Activated T-cell treated with anti-CD3 and anti-CD28 coated beads for 48 hours (primary cell): ENCODE measurements around the gene PPP2R2B.
A peak's percentile ranks its signal among the peaks of the same experiment; 100 is the strongest.
"Not testable (repeated sequence)": the region's sequence is repeated elsewhere in the genome, so short reads cannot be mapped to it uniquely, and the experiment has no call there.

Experiments
- DNase-seq: peaks from one replicate; pipeline ENCODE4 v3.0.0-alpha.2; 2020; ENCODE audit warnings: low read depth

Gene PPP2R2B

DNA sequence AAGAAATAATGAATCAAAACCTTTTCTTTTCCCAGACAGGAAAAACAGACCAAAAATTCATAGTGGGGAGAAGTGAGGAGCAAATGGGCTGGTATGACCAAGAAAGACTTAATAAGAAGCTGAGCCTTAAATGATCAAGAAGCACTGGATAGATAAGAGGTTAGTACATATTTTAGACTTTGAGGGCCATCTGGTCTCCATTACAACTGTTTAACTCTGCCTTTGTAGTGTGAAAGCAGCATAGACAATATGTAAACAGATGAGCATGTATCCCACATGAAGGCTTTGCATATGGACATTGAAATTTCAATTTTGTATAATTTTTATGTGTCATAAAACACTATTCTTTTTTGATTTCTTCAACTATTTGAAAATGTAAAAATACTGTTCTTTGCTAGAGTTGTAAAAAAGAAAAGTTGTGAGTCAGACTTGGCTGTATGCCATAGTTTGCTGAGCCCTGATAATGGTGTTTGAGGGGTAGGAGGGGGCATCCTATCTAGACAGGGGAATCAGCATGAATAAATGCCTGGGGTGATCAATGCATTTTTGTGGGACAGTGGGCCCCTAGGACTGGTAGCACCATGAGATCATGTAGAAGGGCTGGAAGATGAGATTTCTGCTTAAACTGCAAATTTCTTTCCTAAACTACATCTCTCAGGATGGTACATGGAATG, 270.8 kb downstream of the PPP2R2B start:
- DNase-seq = no peak

DNA sequence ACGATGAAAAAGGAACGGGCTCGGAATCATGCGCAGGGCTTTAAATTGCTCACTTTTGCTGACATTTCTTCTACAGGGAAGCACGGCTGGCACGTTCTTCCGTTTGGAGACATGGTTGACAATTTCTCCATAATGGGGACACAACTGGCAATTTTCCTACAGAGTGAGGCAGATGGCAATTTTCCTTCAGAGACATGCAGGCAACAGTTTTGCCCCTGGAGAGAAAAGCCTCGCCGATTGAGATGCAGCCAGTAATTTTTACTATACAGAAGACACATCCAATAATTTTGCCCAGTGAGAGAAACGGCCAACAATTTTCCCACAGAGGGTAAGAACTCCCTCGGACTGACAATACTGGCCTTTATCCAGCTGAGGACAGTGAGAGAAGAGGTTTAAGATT, 271.7 kb downstream of the PPP2R2B start:
- DNase-seq = no peak

DNA sequence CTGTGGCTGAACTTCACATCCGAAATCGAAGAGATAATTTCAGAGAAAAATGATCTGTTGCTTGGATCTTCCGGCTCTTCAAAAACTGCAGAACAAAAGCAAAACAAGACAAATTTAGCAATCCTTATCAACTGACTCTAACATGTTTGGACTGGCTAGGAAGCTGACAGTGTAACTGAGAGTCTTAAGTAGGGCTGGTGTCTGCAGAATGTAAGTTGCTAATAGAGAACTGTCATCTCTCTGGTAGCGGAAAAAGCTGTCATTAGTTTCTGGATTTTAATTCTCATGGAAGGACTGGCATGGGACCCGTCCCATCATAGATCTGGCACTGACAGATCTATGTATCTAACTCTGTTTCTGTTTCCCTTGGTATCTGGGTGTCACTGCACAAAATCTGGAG, 278.2 kb downstream of the PPP2R2B start:
- DNase-seq = no peak

DNA sequence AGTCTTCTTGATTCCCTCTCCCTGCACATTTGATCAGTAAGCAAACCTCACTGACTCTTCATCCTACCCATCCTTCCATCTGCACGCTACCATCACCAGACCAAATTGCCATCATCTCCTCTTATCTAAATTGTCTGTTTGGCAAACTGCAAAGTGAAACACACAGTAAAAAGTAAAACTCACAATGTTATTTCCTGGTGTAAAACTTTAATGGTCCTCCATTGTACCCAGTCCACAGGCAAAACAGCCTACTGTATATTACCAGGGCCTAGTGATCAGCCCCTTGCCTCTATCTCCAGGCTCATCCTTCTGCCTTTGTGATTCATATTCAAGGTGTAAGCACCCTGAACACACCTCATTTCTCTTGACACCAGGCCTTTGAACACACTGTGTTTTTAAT, 279.3 kb downstream of the PPP2R2B start:
- DNase-seq = no peak

DNA sequence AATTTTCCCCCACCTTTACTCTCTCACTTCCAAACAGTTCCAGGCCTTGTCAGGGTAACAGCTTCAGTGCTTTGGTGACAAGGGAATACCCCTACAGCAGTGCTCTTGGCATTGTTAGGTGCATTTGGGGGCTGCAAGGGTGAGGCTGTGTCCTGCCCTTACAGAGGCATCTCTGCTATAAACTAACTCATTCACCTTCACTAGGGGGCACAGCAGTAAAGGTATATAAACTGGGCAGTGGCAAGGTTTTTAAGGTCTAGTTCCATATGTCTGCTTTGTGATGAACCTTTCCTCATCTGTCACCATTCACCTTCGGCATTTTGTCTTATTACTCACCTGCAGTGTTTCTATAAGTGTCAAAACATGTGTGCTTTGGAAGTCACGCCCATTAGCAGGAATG, 283.5 kb downstream of the PPP2R2B start:
- no peak for DNase-seq

DNA sequence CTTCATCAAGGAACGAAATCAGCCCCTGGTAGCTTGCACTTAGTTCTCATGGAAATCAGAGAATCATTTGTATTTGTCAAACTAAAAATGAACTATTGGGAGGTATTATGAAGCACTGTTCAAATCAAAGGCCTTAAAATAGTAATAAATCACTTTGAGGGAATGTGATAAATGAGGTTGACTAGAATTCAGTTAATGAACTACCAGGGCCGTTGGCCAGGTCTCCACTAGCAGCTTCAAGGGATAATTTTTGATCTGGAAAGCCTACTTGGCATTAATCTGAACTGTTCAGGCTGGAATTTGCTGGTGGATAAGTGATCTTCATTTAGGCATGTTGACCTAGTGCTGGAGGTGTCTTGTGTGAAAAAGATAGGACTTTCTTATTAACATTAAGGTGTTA, 286.2 kb downstream of the PPP2R2B start:
- DNase-seq = no peak

DNA sequence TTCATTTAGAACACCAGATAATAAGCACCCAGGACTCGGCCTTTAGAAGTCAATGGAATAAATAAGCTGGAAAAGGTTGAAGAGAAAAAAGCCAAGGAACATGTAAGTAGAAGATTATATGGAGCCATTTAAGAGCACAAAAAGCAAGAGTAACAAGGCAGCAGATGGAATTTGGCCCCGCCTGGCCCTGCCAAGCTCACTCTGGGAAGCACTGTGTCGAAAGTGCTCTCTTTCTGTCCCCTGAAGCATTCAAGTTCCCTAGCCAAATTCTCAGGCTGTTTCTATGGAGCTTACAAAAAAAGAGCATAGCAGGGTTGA, 289.6 kb downstream of the PPP2R2B start:
- DNase-seq = no peak

DNA sequence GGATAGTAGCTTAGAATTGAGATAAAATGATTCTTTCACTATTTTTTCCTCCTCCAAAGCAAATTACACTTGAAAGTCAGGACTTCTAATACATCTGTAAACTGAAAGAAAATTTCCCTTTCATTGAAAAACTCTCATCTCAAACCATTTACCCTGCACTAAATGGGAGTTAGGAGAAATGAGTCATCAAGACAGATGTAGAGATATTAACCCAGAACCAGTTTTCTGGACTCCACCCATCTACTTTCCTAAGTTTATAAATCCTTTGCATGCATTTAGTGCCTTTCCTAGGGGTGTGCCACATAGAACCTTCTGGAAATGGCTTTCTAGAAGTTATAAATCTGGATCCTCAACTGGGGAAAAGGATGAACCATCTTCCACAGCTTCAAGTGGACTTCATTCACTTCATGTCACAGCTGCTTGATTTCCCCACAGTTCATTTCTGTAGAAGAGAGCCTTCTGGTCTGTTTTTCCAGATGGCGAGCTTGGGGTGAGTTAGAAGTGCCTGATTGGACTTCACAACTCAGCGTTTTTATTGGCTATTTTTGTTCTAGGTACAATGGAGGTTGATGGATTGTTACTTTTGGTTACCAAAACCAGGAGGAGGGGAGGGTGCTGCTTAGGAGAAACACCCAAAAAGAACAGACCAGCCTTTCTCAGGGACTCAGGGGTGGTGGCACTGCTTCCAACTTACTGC, 290.1 kb downstream of the PPP2R2B start:
- no peak for DNase-seq

DNA sequence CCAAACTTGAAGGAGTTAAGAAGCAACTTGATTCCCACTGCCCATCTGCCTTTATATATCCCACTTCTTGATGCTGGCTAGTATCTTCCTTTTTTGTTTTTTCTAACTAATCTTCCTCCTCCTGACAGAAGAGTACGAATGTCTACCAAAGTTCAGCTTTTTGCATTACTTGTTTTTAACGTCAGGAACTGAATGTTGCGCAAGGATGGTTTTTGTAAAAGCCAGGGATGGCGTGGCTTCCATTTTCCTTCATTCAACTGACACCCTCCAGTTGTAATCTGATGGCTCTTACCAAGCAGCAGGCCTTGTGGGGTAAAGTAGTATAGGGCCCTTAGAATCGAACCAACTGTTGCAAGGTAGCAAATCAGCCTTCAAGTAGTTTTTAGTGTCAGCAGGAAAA, 291.8 kb downstream of the PPP2R2B start:
- no peak for DNase-seq

DNA sequence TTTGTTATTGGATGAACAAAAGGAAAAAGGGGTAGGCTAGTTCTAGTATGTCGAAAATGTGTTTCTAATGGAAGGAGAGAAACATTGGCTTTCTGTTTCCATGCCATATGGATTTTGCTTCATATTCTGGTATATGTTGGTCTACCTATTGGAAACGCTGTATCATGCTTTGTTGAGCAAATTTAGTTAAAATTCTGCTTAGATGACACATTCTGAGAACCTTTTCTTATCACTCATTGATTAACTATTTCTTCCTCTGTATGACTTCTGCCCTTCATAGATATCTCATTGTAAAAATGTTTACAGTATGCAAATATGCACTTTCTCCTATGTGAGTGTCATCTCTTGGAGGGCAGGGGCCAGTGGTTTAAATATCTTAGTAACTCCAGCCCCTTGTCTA, 293.8 kb downstream of the PPP2R2B start:
- DNase-seq = no peak

DNA sequence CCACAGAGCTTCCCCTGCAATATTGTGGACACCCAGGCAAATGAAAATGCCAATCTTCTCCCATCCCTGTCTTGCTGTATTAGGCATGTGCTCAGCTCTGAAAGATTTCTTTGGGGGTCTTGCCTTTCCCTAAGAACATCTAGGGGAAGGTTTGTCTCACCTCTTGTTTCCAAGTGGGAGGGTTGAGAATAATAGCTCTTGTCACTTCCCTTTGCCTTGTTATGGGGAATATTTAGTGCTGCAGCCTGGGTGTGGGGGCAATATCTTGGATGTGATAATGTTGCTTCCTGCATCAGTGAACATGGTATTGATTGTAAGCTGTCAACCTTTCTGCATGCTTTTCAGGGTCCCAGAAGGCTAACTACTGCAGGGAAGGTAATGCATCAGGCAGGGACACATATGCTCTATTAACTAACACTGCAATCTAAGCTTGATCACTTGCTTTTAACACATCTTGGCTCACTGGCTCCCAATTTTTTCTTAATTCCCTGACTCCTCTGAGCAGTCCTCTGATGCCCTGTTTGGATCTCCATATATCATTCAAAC, 296.4 kb downstream of the PPP2R2B start:
- no peak for DNase-seq

DNA sequence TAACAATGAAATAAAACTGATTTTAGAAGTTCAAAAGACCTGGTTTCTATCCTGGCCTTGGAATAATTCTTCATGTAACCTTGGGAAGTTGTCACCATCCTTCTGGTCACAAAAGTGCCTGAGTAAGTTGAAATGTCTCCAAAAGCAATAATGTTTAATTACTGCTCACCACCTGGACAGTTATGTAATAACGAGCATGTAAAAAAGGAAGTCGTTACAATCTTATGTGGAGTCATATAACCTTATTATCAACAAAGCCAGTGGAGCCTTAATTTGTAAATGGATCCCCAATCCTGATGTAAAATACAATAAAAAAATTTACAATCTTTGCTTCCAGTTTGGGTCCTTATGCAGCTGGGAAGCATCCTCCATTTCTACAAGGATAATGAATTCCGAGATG, 298.3 kb downstream of the PPP2R2B start:
- no peak for DNase-seq

DNA sequence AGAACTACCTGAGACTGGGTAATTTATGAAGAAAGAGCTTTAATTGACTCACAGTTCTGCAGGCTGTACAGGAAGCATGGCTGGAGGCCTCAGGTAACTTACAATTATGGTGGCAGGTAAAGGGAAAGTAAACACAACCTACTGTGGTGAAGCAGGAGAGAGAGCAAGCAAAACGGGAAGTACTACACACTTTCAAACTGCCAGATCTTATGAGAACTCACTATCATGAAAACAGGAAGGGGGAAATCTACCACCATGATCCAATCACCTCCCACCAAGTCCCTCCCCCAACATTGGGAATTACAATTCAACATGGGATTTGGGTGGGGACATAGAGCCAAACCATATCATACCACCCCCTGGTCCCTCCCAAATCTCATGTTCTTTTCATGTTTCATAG, 303.8 kb downstream of the PPP2R2B start:
- DNase-seq = no peak

DNA sequence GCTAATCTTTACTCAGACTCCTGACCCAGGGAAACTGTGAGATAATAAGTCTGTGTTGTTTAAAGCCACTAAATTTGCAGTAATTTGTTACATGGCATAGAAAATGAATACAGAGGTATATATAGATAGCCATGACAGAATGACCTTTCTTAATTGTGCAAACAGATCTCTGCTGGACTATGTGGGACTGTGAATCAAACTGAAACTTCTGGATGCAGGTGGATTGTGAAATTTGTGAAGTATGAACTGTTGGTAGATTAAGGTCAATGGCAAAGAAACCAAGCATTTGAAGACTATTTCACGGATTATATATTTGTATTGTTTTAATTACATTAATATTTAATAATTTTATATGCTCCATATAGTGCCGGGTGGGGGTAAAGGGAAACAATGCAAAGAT, 310.4 kb downstream of the PPP2R2B start:
- DNase-seq = no peak

DNA sequence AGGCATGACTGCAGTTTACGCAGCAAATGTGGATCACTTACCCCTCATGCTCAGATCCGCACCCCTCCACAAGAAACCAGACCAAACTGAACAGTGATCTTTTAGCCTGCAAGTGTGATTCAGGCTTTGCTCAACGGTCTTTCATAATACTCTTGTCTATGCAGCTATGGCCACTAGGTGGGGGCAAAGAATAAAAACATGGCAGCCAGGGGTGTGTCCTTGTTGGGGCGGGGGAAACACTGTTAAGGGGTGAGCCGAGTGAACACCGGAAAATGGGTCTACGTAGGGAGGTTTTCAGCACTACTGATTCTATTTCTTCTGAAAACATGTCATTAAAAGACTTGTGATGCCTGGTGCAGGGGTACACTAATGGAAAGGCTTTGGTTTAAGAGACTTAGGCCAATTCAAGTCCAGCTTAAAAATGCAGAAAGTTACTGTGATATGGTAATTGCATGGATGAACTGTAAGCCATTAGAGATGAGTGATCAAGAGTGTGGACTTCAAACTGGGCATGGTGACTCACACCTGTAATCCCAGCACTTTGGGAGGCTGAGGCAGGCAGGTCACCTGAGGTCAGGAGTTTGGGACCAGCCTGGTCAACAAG, 312.7 kb downstream of the PPP2R2B start:
- DNase-seq = peak; percentile 28

DNA sequence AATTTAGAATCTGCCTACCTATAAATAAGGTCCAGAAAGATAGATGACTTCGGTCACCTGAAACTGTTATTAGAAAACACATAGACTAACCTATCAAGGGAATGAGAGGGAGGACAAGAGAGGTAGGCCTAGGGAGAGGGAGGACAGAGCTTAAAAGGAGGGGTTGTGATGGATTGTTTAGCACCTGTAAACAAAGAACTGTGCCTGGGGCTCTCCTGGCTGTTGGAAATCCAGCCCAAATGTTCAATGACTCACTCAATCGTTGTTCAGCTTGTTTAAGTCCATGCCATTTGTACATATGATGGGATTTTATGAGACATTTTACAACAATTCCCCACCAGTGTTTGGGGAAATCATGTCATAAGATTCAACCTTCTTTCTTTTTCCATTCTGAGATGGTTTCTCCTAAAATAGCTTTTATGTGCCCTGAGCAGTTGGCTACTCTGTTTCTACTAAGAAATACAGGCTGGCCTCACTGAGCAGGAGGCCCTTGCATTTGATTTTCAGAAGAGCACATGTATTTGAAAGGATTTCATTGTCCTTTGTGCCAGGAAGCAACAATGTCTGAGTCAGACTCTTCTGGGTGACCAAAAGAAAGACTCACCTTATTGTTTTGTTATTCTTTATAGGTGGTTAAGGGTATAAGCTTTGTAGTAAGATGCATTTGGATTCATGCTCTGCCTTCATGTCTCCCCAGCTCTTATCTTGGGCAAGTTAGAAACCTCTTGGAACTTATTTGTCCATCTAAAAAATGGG, 314.4 kb downstream of the PPP2R2B start:
- DNase-seq = no peak

DNA sequence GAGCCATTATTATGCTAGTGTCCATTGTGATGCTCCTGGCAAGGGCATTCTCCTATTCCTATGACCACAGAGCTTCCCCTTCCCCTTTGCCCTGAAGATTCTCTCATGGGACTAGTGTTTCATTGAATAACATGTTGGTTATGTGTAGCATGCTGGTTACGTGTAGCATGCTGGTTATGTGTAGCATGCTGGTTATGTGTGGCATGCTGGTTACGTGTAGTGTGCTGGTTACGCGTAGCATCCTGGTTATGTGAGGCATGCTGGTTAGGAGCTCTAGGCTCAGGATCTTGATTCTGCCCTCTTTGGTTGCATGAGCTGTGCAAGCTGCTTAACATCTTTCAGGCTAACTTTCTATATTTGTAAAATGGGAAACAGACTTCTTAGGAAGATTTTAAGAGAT, 316.1 kb downstream of the PPP2R2B start:
- no peak for DNase-seq

DNA sequence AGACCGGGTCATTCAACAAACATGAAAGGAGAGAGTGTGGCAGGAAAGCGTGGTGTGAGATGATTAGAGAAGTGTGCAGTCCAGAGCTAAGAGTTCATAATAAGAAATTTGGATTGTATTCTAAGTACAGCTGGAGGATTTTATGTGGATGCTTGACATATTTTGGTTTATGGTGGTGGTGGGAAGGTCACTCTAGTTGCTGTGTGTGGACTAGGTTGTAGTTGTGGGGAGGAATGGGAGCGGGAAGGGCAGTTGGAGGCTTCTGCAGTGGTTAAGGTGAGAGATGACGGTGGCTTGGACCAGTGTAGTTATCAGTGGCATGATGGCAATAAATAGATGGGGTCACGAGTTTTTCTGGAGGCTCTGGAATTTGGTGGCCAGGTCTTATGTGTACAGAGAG, 316.8 kb downstream of the PPP2R2B start:
- no peak for DNase-seq

DNA sequence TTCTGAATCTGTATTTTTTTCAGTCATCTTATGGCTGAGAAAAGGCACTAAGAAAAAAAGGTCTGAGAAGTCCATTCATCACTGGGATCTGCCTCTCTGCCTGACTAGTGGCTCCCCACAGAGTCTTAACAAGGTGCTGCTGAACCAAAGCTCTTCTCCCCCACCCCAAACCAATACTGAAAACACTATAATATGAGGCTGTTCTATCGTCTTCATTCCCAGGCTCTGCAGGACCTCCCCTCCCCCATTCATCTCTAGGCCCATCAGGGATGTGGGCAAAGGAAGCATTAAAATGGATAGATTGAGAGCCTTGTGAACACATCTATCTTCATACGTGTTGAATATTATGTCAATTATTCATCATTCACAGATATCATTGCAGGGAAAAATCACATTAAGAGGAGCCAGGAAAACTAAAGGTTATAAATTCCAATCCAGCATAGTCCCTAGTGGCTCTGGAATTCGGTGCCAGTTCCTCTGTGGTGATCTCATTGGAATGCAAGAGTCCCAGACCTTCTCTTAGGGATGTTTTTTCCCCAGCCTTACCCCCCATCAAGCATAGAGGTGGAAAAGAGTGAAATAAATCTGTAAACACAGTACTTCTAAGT, 318.2 kb downstream of the PPP2R2B start:
- DNase-seq = no peak

DNA sequence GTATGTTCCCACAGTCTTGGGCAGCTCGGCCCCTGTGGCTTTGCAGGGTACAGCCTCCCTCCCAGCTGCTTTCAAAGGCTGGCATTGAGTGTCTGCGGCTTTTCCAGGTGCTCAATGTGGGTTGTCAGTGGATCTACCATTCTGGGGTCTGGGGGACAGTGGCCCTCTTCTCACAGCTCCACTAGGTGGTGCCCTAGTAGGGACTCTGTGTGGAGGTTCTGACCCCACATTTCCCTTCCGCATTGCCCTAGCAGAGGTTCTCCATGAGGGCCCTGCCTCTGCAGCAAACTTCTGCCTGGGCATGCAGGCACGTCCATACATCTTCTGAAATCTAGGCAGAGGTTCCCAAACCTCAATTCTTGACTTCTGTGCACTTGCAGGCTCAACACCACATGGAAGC, 321.7 kb downstream of the PPP2R2B start:
- not testable (repeated sequence) for DNase-seq

DNA sequence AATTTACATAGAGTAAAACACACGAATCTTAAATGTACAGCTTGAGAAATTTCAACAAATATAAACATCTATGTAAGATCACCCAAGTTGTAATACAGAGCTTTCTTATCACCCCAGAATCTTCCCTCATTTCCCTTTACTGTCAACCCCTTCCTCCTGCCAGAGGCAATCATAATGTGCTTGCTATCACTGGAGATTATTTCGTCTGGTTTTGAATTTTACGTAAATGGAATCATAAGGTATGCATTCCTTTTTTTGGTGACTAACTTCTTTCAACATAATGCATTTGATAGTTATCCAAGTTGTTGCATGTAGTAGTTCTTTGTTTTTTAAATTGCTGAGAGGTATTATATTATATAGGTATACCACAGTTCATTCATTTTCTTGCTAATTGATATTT, 325.1 kb downstream of the PPP2R2B start:
- no peak for DNase-seq

DNA sequence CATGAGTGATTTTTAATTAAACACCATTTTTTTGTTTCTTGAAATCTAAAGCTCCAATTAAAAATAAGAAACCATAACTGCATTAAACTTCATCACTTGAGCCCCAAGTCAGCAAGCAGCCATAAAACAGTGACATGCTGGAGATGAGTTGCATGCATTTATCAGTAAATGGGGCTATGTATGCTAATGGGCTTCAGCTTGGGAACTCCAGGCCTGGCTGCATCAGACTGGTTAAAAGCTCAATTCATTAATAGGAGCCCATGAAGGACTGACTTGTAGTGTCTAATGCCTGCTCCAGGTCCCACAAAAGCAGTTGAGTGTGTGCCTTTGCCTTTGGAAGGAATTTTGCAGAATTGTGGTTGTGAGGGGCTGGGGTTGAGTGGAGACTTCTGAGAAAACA, 328.9 kb downstream of the PPP2R2B start:
- no peak for DNase-seq
